Spleen (tissue), 11 donors: ENCODE data around the gene USP6NL. TPM values are rescaled to one million over a fixed set of nuclear protein-coding genes. Genes with fewer than 3 reads are reported as not detected.

Experiments used
- DNase-seq: peaks from one replicate; pipeline ENCODE4 v3.0.0-alpha.2; 2020
- H3K27ac ChIP-seq, 8 donors: fragments of 200-600 bp; sonication (generic) in 7 of 8; 1 replicate in 4 of 8; 2 replicates in 4 of 8; pipeline versions ENCODE4 v1.5.0 to v1.8.0; 2016 to 2021; ENCODE audit warnings: inconsistent platforms in 4 of 8, mild to moderate bottlenecking in 4 of 8, moderate library complexity in 1 of 8
- H3K27me3 ChIP-seq, 7 donors: fragments of 200-600 bp; sonication (generic) in 6 of 7; replicated peaks in 1 of 7; 1 replicate in 4 of 7; 2 replicates in 3 of 7; pipeline versions ENCODE4 v1.5.0 to v1.8.0; 2016 to 2021; ENCODE audit warnings: inconsistent platforms in 3 of 7, mild to moderate bottlenecking in 1 of 7
- H3K36me3 ChIP-seq, 6 donors: fragments of 200-600 bp; sonication (generic) in 5 of 6; 1 replicate in 4 of 6; 2 replicates in 2 of 6; pipeline versions ENCODE4 v1.5.0 to v1.8.0; 2016 to 2021; ENCODE audit warnings: inconsistent platforms in 2 of 6
- H3K4me1 ChIP-seq, 6 donors: fragments of 200-600 bp; sonication (generic) in 5 of 6; 1 replicate in 3 of 6; 2 replicates in 3 of 6; pipeline versions ENCODE4 v1.5.0 to v1.8.0; 2016 to 2021; ENCODE audit warnings: inconsistent platforms in 3 of 6
- H3K4me3 ChIP-seq, 8 donors: fragments of 200-600 bp; sonication (generic) in 7 of 8; 1 replicate in 4 of 8; 2 replicates in 4 of 8; pipeline versions ENCODE4 v1.5.0 to v1.8.0; 2016 to 2021; ENCODE audit warnings: inconsistent platforms in 4 of 8, mild to moderate bottlenecking in 4 of 8, moderate library complexity in 2 of 8
- H3K9me3 ChIP-seq, 8 donors: fragments of 200-600 bp; sonication (generic) in 7 of 8; 1 replicate in 4 of 8; 2 replicates in 4 of 8; pipeline versions ENCODE4 v1.5.0 to v1.8.0; 2016 to 2021; ENCODE audit warnings: inconsistent platforms in 4 of 8
- POLR2A ChIP-seq, 3 donors: fragments of 450-650 bp; IDR thresholded peaks; one replicate each; pipeline ENCODE4 v1.5.1; 2017; ENCODE audit warnings: antibody characterized with exemption in 3 of 3, mild to moderate bottlenecking in 1 of 3
- POLR2AphosphoS5 ChIP-seq, 3 donors: sonication (generic); formaldehyde crosslinking; IDR thresholded peaks; one replicate each; pipeline ENCODE4 v1.5.1; 2017; ENCODE audit warnings: antibody characterized with exemption in 3 of 3
- WGBS, 5 donors: extraction: QIAGEN DNeasy Blood & Tissue Kit in 3 of 5; methylation state at CpG; one replicate each; pipeline versions ENCODE4 v1.1.5 to v1.1.7; 2013 to 2018; 5-methylcytosine and 5-hydroxymethylcytosine counted together
- intact Hi-C: fragments of 100-400 bp; cut with DNase I; formaldehyde crosslinking; loops from one replicate; pipeline ENCODE4 v1.15.0; 2023; ENCODE audit warnings: low total_unique reads
- polyA plus RNA-seq, 3 donors: library from polyadenylated mRNA; stranded (reverse); fragments of 200-250 nt; gene quantifications; one replicate each; pipeline ENCODE4 v1.2.1, GENCODE V29; 2013
- total RNA-seq, 7 donors: library from RNA; depleted of rRNA in 3 of 7; stranded (reverse); fragments of >200 nt in 3 of 7; fragmentation: NEBNext Ultra II Directional in 4 of 7; extraction: Animal tissue kit (Norgen Biotek cat#: 25700) in 4 of 7; gene quantifications; one replicate each; pipeline versions ENCODE4 v1.1.0 to v1.2.1, GENCODE V29; 2016 to 2021
- TF ChIP-seq, protein P1 (sequence below), 11 experiments: fragments of 200-600 bp in 7 of 11; fragments of 450-650 bp in 4 of 11; sonication (generic) in 4 of 11; IDR thresholded peaks in 8 of 11; conservative IDR thresholded peaks in 3 of 11; 1 replicate in 7 of 11; 2 replicates in 4 of 11; pipeline versions ENCODE4 v1.4.0 to v1.8.0; 2016 to 2021; ENCODE audit warnings: antibody characterized with exemption in 11 of 11, inconsistent platforms in 4 of 11, mild to moderate bottlenecking in 1 of 11
- donor health status: healthy with polysubstance abuse.
- donor health status: DM: no; HTN: no; CAD: no; lungs with moderate emphysema.
- donor health status: DM: no; HTN: no; CAD: no.
- donor health status: Bipolar disorder and iron deficiency.
- donor health status: healthy.
- donor health status: DM: no; HTN: no; CAD: no.
- donor health status: DM: yes; HTN: yes; CAD: no.

Gene USP6NL
- total and polyA plus RNA-seq, 10 donors = 11.0 to 51.7 (median 37.7) TPM

DNA sequence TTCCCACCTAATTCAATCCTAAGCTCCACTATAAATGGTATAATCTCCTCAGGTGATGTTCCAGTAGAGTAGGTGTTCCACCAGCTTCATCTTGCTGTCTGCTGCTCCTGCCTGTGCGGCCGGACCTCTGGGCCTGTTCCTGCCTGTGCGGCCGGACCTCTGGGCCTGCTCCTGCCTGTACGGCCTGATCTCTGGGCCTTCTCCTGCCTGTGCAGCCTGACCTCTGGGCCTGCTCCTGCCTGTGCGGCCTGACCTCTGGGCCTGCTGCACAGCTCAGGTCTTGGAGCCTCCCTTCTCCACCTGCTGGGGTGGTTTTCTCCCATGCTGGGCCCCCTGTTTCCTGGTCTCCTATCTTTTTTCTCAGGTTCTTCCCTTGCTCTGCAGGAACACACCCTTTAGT is 117.8 kb downstream of the USP6NL start:
- H3K4me1 ChIP-seq = no peaks in the 10 kb centered on the region
- TF ChIP-seq POLR2AphosphoS5 (IDR thresholded peaks at IDR 0.05) (peak in 1 of 3 donors; percentile 66), POLR2A (IDR thresholded peaks at IDR 0.05) (no peak)
- H3K9me3 ChIP-seq = no peaks in the 10 kb centered on the region
- no peak overlapping the region for H3K27ac ChIP-seq
- no peak overlapping the region for H3K4me3 ChIP-seq
- DNase-seq = no peak
- H3K27me3 ChIP-seq = no peaks in the 10 kb centered on the region
- WGBS, 5 donors = 93 to 99% (median 96%) methylated on average over 6 of the region's 6 CpGs
- peaks cover 0 to 93% (median 53%) of the 10 kb centered on the region in 6 donors for H3K36me3 ChIP-seq
- intact Hi-C loops = no loop called here

DNA sequence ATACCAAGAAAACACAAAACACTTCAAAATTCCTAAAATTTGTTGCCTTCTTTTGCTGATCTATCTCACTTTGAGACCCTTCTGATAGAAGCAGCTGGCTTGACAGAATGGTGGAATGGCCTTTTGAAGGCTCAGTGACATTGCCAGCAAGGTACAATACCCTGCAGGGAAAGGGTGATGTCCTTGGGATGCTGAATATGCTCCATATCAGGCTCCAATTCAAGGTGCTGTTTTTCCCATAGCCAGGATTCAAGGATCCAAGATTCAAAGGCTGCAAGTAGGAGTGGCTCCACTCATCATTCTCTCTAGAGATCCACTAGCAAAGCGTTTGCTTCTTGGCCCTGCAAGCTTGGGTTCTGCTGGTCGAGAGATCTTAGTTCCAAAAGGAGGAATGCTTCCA is 120.4 kb downstream of the USP6NL start:
- Histone ChIP-seq H3K27ac (no peak overlapping the region), H3K4me3 (no peak overlapping the region), H3K27me3 (no peaks in the 10 kb centered on the region), H3K4me1 (no peaks in the 10 kb centered on the region), H3K9me3 (no peaks in the 10 kb centered on the region), H3K36me3 (peaks cover 0 to 96% (median 53%) of the 10 kb centered on the region in 6 donors)
- TF ChIP-seq POLR2A (IDR thresholded peaks at IDR 0.05) (no peak), POLR2AphosphoS5 (IDR thresholded peaks at IDR 0.05) (no peak)
- TF ChIP-seq, protein P1, sequence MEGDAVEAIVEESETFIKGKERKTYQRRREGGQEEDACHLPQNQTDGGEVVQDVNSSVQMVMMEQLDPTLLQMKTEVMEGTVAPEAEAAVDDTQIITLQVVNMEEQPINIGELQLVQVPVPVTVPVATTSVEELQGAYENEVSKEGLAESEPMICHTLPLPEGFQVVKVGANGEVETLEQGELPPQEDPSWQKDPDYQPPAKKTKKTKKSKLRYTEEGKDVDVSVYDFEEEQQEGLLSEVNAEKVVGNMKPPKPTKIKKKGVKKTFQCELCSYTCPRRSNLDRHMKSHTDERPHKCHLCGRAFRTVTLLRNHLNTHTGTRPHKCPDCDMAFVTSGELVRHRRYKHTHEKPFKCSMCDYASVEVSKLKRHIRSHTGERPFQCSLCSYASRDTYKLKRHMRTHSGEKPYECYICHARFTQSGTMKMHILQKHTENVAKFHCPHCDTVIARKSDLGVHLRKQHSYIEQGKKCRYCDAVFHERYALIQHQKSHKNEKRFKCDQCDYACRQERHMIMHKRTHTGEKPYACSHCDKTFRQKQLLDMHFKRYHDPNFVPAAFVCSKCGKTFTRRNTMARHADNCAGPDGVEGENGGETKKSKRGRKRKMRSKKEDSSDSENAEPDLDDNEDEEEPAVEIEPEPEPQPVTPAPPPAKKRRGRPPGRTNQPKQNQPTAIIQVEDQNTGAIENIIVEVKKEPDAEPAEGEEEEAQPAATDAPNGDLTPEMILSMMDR (IDR thresholded peaks at IDR 0.05 in 8 of 11, conservative IDR thresholded peaks at IDR 0.05 in 3 of 11) = no peak
- DNase-seq = no peak
- intact Hi-C loops = no loop called here
- WGBS, 5 donors = 77 to 96% (median 94%) methylated on average over 2 of the region's 2 CpGs

DNA sequence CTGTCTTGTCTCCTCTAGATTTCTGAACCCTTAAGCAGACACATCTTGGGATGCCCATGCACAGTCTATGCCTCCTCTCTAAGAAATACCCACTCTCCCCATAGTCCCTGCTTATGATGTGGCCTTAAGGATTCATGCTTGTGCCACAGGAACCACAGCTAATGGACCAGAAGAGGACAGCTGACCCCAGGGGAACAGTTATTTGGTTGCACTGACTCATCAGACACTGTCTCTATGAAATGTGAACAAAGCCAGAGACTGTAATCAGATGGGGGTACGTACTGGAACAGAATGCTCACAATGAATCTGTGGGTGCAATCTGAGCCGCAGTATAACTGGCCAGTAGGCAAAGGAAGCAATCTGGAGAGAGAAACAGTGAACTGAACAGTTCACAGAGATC is 121.9 kb downstream of the USP6NL start:
- WGBS, 5 donors = 88 to 98% (median 94%) methylated on average over 2 of the region's 2 CpGs

DNA sequence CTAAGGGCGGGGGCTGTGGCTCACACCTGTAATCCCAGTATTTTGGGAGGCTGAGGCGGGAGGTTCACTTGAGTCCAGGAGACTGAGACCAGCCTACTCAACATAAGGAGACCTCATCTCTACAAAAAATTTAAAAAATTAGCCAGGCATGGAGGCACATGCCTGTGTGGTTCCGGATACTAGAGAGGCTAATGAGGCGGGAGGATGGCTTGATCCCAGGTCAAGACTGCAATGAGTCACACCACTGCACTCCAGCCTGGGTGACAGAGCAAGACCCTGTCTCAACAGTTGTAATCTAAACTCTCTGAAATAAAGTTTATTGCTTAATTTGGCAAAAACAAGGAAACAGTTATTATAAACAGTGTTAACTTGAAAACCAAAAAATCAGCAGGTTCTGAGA is 123.3 kb downstream of the USP6NL start:
- 83 to 95% (median 91%) methylated on average over 4 of the region's 4 CpGs for WGBS, 5 donors
- Histone ChIP-seq H3K36me3 (peaks cover 0 to 90% (median 41%) of the 10 kb centered on the region in 6 donors), H3K4me3 (no peak overlapping the region), H3K27ac (no peak overlapping the region), H3K4me1 (peaks cover 0 to 17% (median 3%) of the 10 kb centered on the region in 6 donors), H3K9me3 (no peaks in the 10 kb centered on the region), H3K27me3 (no peaks in the 10 kb centered on the region)
- intact Hi-C loops = no loop called here
- TF ChIP-seq POLR2AphosphoS5 (IDR thresholded peaks at IDR 0.05) = peak in 1 of 3 donors; percentile 15
- TF ChIP-seq, protein P1 (IDR thresholded peaks at IDR 0.05 in 8 of 11, conservative IDR thresholded peaks at IDR 0.05 in 3 of 11) = no peak
- no peak for DNase-seq

More for the DNA sequence above, 121.9 kb downstream of the USP6NL start:
- H3K27ac ChIP-seq = peak overlapping the region in 1 of 8 donors; percentile 2
- DNase-seq = no peak
- peaks cover 0 to 4% (median 0%) of the 10 kb centered on the region in 6 donors for H3K4me1 ChIP-seq
- no peak for TF ChIP-seq POLR2AphosphoS5 (IDR thresholded peaks at IDR 0.05)
- TF ChIP-seq, protein P1 (IDR thresholded peaks at IDR 0.05 in 8 of 11, conservative IDR thresholded peaks at IDR 0.05 in 3 of 11) = no peak
- TF ChIP-seq POLR2A (IDR thresholded peaks at IDR 0.05) = no peak
- no peak overlapping the region for H3K4me3 ChIP-seq
- H3K36me3 ChIP-seq = peaks cover 0 to 96% (median 51%) of the 10 kb centered on the region in 6 donors
- no peaks in the 10 kb centered on the region for H3K9me3 ChIP-seq
- no peaks in the 10 kb centered on the region for H3K27me3 ChIP-seq
- intact Hi-C loops = no loop called here
